HG03039 (cell line): ENCODE data around the gene CDYL.

Experiments used
- ATAC-seq: cut with Tn5 transposase; IDR thresholded peaks from one replicate; pipeline ENCODE4 v1.9.1; 2021; ENCODE audit warnings: mild to moderate bottlenecking, moderate library complexity; ENCODE audit not compliant: unreplicated experiment

The CDYL gene

GRCh38 chr6:4957521-4958231, 181.5 kb downstream of the CDYL start:
- ATAC-seq, result no peak

- no peak for ATAC-seq
These were observed 182.4 kb downstream of the CDYL start for GRCh38 chr6:4958624-4959023.

GRCh38 chr6:4961322-4962168, 185.3 kb downstream of the CDYL start:
- ATAC-seq, result no peak

DNA sequence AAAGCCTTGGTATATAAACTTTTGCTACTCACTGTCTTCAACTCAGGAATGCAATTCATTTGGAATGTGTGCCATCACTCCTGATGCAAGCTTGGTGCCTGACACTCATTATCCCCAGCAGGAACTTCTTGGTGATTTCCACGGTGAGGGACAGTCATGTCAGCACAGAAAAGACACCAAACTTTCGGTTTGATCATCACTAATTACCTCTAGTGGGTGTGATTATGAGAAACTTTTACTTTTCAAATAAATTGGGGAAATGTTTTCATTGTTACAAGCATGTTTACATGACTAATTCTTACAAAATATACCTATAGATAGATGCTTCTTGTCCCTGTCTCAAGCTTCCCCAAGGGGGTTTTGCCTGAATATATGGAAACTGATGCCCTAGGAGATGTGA, 186.7 kb downstream of the CDYL start:
- ATAC-seq, result no peak

GRCh38 chr6:4964675-4965561, 188.7 kb downstream of the CDYL start:
- no peak for ATAC-seq

GRCh38 chr6:4965562-4966389, 189.6 kb downstream of the CDYL start:
- ATAC-seq, result no peak

- no peak for ATAC-seq
These were observed 191.3 kb downstream of the CDYL start for GRCh38 chr6:4967301-4968030.

DNA sequence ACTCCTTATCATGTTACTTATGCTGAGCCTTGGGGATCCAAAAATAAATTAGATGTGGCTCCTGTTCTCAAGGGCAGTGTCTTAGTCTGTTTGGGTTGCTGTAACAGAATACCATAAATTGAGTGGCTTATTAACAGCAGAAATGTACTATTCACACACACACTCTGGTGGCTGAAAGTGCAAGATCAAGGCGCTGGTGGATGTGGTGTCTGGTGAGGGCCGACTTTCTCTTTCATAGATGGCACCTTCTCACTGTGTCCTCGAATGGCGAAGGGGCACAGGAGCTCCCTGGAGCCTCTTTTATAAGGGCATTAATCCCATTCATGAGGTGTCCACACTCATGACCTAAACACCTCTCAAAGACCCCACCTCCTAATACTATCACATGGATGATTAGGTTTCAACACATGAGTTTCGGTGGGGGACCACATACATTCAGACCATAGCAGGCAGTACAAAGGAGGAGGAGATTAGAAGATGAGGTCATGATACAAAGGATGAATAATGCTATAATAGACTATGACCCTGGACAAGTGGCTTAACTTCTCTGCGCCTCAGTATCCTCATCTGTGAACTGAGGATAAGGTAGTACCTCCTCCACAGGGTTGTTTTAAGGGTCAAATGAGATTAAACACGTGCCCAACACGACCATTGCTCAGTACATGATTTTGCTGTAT, 193.5 kb downstream of the CDYL start:
- no peak for ATAC-seq

GRCh38 chr6:4970739-4971395, 194.7 kb downstream of the CDYL start:
- ATAC-seq, result no peak

DNA sequence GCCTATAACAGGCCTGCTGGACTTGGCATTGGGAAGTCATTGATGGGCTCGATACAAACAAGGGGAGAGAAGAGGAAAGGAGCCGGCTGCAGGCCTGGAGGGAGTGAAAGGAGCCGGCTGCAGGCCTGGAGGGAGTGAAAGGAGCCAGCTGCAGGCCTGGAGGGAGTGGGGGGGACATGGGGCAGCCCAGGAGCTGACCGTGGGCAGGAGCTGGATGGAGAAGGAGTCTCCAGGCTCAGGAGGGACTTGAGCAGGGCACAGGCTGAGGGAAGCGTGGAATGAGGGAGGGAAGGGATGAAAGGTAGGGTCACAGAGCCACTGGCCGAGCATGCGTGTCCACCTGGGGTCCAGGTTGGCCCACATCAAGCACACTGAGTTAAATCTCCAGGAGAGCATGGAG, 195.6 kb downstream of the CDYL start:
- ATAC-seq, result no peak

DNA sequence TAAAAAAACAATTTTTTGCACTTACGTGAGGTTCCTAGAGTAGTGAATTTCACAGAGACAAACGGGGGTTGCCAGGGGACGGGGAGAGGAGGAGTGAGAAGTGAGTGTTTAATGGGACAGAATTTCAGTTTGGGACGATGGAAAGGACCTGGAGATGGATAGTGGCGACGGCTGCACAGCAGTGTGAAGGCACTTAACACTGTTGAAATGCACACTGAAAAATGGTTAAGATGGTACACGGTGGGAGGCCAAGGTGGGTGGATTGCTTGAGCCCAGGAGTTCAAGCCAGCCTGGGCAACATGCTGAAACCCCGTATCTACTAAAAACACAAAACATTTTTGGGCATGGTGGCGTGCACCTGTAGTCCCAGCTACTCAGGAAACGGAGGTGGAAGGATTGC, 196.2 kb downstream of the CDYL start:
- ATAC-seq, result no peak

- no peak for ATAC-seq
These were observed 197.2 kb downstream of the CDYL start for GRCh38 chr6:4973415-4973814.

GRCh38 chr6:4973982-4974745, 198.0 kb downstream of the CDYL start:
- no peak for ATAC-seq

- no peak for ATAC-seq
These were observed 198.8 kb downstream of the CDYL start for GRCh38 chr6:4974962-4975361.

DNA sequence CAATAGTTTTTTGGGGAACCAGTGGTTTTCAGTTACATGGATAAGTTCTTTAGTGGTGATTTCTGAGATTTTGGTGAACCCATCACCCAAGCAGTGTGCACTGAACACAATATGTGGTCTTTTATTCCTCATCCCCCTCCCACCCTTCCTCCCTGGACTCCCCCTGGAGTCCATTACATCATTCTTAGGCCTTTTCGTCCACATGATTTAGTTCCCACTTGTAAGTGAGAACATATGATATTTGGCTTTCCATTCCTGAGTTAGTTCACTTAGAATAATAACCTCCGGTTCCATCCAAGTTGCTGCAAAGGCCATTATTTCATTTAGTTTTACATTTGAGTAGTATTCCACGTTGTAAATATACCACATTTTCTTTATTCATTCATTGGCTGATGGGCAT, 199.3 kb downstream of the CDYL start:
- no peak for ATAC-seq

GRCh38 chr6:4977468-4977867, 201.3 kb downstream of the CDYL start:
- no peak for ATAC-seq

- ATAC-seq, result no peak
These were observed 203.2 kb downstream of the CDYL start for GRCh38 chr6:4979426-4979825.

DNA sequence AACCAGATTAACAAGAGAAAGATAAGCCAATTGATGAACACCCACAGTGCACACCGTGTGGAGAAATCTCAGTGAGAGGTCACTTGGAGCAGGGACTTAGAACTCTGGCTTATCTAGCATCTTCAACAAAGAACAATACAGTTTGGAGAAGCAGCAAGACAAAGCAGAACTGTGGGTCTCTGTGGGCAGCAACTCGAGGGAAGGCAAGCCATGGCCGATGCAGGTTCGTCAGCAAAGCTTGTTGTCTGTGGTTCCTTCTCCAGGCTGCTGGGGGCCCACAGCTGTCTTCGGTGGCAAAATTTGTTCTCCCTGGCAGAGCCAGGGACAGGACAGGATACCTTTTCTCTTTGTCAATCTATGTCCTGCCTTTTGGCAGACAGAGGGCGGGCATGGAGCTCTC, 205.6 kb downstream of the CDYL start:
- ATAC-seq, result no peak
